Stimulated activated CD4-positive, alpha-beta T cell treated with anti-CD3 and anti-CD28 coated beads, Interleukin-15, amount 100 ng/mL, for 1 hour (primary cell): Measurements from ENCODE around the gene CLDND1.
A peak's percentile ranks its signal among the peaks of the same experiment; 100 is the strongest.

Experiments used
- DNase-seq, 2 donors: peaks; one replicate each; pipeline ENCODE4 v3.0.0-alpha.2; 2020; ENCODE audit warnings: low read depth in 1 of 2, low spot score in 1 of 2

The CLDND1 gene

DNA sequence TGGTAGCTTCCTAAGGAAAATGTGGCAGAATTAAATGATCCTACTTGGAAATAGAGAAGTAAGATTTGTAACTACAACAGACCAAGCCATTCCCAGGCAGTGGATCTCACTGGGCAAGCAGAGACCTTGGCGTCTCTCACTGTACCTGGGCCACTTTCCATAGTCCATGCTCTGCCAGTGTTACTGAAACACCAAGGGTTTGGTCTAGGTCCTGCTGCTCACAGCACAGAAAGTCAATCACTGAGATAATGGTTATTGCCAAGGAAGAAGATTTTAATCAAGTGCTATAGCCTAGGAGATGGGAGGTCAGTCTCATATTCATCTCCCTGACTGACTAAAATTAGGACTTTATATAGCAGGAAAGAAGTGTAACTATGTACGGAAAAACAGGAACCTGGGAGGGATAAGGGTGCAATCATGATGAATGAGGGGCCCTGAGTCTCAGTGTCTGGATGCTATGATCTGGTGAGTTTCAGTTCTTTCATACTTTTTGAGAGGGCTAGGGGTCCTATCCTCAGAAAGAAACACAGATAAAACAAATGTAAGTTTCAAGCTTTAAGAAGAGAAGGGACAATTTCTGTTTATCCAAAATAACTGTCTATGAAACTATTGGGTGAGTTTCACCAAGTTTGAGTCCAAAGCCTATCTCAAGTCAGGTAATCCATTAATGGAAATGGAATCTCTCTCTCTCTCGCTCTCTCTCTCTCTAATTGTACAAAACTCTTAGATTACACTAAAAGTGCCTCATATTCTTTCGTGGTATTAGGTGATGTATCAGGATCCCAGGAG is 29.7 kb upstream of the CLDND1 start:
- no peak for DNase-seq

DNA sequence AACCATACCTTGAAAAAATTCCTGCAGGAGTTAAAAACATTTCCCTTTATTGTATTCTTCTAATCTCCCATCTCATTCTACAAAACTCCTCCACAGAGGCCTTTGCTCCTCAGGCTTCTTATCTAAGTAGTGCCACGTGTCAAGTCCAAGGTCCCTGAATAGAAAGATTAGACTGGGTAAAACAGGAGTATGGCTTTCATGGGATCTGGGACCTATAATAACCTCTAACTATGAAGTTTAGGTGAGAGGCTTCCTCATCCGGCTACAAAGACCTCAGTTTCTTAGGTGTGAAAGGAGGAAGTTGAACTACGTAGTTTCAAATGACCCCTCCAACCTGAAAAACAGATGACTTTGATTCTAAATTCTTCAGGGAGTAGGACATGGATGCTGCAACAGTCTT is 29.1 kb upstream of the CLDND1 start:
- no peak for DNase-seq

DNA sequence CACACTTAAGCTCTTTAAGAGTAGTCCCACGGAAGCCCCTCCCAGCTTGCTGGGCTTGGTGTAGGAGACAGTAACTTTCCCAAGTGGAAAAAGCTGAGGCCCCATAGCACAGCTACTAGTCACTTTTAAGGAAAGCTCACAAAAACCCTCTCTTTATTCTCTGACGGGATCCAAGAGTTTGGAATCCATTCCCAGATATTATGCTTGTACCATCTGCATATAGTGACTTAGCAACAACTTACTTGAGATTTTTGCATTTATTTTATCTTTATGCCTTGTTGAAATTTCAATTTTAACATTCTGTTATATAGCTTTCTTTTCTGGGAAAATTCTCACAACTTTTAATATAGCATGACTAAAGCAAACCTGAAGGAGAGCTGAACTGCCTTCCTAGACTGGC is 28.5 kb upstream of the CLDND1 start:
- no peak for DNase-seq

DNA sequence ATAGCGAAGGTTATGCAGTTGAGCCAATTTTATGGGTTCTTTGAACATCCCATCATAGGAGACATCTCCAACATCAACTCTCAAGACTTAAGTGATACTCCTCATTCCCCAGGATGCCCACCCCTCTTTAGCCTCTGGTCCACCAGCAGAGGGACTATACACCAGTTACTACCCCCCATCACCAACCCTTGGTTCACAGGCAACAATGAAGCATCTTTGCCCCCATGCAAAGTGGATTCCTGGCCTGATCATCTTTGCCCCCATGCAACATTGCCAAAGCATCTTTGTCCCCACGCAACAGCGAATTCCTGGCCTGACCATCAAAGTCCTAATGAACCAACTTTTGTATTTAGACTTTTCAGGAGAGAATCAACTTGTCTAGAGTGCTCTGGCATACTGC is 28.1 kb upstream of the CLDND1 start:
- DNase-seq: no peak

DNA sequence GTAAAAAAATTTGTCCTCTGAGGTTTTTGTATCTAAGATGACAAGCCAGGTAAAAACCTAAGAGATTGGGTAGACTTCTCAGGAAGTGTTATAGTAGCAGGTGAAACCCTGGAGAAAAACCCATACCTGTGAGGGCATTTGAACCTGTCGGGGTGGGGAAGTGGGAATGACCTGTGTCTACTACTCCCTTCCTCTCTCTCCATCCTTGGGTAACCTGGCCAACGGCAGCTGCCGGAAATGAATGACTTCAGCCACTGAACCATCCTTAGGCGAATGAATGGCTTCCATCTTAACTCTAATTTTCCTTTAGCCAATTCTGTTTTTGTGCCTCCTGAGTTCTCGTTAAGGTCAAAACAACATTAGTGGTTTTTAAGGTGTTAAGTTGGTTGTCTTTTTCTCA is 25.8 kb upstream of the CLDND1 start:
- no peak for DNase-seq

DNA sequence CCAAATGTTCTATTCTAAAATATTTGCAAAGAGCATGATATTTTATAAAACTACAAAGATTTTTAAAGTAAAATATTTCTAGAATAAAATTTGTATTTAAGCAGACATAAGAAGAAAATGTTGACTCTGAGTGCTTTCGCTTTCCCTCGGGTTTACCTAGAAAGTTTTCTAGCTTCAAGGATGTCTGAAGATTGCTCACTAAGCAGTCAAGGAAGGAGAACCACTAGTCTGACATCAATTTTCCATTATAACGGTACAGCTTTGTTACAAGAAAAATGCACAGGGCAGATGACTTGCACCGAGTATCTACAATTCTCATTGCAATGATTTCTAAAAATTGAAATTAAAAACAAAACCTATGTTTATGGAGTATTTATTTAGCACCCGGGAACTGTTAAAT is 23.2 kb upstream of the CLDND1 start:
- DNase-seq: no peak

DNA sequence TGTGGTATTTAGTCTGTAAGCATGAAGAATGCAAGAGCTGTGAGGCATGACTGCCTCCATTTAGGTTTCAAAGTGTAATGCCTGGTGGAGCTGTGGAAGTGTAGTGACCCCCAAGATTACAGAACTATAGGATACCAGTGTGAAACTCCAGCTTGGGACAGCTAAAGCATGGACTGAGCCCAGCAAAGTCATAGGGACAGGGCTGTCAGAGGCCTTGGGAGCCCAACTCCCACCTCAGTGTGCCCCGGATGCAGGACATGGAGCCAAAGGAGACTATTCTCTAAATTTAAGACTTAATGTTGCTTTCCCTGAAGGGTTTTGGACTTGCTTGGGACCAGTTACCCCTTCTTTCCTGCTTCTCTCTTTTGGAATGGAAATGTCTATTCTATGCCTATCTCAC is 19.9 kb upstream of the CLDND1 start:
- no peak for DNase-seq

DNA sequence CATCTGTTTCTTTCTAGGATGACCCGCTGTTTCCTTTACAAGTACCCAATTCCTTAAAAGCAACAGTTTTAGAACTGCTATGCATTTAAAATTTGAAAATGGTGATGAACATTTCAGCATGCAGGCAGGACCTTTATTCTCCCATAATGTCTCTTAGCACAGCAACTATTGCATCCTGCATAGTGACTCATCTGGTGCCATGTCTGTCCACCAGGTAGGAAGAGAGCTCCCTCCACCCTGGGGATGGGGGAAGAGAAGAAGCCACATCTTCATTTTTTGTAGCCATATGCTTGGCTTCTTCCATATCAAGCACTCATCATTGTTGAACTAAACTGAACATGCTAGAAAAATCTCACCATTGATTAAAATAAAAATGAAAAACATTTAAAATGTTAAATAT is 19.0 kb upstream of the CLDND1 start:
- no peak for DNase-seq

DNA sequence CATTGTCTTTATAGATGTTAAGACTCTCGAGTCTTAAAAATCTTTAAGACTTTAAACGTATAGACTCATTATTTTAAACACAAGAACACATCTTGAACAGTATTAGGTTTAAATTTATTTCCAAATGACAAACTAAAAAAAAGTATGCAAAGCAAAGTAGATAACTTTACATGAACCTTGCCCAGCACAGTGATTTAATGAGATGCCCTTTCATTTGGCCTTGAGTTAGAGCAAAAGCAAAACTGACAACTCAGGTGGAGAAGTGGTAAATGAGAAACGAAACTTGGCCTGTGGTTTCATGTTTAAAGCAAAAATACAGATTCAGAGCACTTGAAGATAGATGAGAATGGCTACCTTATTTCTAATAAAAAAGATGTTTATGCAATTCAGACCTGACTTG is 17.6 kb upstream of the CLDND1 start:
- DNase-seq: no peak

DNA sequence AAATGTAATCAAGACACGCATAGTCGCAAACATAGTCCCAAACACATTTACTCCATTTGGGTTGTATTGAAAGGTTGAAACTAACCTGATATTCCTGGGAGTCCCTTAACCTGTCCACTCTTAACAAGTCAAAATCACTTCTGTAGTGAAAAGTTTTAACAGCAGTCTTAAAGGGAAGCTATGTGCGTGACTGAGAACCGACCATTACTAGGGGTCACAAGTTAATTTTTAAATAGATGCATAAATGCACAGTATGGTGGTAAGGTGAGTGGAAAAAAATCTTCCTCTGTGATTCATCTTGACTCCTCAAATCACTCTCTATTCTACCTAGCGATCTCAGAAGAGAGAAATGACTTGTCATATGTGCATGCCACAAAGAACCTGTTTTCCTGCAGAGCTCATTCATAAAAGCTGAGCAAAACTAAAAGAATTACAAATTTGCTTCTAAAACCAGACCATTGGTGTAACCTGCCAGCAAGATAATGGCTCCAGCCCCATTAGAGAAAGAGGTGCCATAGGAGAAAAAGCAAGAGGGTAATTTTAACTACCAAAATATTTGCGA is 13.8 kb upstream of the CLDND1 start:
- DNase-seq: no peak

DNA sequence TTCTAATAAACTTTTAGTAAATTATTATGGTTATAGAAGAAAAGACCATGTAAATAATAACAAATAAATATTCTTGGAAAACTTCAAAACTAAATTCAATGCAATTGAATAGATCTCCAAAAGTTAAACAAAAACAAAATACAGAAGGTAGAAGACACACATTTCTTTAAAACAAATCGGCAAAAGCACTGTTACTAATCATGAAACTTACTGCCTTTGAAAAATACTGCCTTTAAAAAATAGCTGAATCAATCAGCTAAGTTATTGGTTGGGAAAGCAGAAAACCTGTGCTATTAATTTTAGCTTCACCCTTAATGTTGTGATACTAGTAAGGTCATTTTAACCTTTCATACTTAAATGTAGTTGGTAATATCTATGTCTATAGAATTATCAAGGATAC is 12.0 kb upstream of the CLDND1 start:
- no peak for DNase-seq

DNA sequence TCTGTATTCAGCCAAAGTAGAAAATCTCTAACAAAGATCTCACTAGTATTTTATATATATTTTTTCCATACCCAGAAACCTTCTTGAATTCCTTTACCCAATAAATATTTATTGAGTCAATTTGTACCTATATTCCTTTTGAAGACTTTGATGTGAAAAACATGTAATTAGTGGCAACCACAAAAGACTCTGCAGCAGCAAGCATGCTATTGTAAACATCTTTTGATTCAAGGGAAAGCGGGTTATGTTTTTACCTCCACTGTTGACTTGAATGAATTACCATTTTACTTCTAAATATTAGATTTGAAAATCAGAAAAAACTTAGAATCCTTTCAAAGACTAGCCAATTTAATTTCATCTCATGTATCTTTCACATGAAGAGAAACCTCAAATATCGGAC is 11.5 kb upstream of the CLDND1 start:
- DNase-seq: no peak

DNA sequence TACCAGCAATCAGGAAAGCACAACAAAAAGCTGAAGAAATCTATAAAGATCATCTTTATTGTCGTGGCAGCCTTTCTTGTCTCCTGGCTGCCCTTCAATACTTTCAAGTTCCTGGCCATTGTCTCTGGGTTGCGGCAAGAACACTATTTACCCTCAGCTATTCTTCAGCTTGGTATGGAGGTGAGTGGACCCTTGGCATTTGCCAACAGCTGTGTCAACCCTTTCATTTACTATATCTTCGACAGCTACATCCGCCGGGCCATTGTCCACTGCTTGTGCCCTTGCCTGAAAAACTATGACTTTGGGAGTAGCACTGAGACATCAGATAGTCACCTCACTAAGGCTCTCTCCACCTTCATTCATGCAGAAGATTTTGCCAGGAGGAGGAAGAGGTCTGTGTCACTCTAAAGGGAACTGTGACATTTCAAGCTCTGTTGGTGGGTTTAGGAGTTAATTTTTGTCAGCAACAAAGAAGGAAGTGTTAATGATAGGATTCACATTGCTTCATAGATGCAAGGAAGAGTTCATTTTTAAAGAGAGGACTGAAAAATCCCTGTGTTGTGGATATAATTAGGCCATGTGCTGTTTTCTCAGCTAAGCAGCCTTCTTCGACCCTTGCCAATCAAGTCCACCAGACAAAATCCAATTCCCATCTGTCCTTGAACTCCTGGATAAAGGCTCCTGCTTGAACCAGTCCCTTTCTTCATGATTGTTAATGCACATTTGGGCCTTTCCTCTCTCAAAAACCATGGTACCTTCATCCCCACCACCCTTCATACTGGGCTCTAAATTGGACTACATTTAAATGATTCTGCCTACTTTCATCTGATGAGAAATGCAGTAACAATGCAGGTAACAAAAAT is 10.2 kb upstream of the CLDND1 start:
- DNase-seq: no peak

DNA sequence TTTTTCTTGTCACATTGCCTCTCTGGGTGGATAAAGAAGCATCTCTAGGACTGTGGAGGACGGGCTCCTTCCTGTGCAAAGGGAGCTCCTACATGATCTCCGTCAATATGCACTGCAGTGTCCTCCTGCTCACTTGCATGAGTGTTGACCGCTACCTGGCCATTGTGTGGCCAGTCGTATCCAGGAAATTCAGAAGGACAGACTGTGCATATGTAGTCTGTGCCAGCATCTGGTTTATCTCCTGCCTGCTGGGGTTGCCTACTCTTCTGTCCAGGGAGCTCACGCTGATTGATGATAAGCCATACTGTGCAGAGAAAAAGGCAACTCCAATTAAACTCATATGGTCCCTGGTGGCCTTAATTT is 9.6 kb upstream of the CLDND1 start:
- DNase-seq: no peak

DNA sequence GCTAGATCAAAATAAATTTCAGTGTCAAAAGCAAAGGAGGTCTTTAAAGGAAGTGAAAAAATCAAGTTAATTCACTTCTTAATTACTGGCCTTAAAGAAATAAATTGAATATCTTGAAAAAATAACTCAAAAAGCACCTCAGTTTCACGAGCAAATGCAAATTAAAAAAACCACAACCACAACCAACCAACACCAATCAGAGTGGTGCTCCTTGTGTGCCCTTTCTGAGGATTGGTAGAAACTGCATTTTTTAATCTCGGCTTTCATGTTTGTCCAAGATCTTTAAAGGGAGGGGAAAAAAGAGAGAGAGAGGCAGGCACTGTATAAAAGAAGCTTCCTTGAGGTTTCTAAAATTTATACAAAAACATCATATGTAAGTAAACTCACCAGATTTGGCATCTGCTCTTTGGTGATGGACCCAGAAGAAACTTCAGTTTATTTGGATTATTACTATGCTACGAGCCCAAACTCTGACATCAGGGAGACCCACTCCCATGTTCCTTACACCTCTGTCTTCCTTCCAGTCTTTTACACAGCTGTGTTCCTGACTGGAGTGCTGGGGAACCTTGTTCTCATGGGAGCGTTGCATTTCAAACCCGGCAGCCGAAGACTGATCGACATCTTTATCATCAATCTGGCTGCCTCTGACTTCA is 9.0 kb upstream of the CLDND1 start, which contains the start of gene GPR15:
Gene GPR15 (plus strand): TSS at position 357 of the 653 bp plus-strand sequence. CDS start 56 bp downstream, at position 413.
- no peak for DNase-seq

DNA sequence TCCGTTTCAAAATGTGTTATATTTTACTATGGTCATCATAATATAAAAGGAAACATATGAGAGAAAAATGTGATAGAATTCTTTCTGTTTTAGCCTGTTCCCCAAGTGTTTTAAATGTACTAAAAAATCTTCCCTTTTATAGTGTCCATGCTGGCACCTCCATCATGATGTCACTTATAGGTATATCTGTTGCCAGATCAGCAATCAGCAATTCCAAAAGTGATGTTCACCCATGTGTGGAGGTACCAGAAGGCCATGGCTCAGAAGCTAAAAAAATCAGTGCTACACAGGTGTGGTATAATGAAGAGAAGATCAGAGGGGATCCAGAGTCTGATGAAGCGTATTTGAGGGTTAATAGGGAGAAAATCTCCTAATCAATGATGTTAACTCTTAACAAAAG is 8.0 kb upstream of the CLDND1 start:
- DNase-seq: no peak

DNA sequence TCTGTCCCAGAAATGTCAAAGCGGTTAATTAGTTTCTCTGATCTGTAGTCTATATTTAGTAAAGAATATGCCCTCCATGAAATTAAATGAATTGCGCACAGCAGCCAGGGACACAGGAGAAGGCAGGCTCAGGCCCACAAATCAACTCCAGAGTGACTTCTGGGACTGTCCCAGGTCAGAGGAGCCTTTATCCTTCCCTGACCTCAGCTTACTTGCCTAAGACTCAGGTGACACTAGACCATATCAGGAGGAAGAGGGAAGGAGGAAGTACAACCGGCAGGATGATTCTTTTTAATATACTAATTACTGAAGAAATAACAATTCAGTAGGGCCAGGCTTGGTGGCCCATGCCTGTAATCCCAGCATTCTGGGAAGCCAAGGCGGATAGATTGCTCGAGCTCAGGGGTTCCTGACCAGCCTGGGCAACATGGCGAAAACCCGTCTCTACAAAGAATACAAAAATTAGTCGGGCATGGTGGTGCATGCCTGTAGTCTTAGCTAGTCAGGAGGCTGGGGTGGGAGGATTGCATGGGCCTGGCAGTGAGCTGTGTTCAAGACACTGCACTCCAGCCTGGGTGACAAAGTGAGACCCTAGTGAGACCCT is 7.3 kb upstream of the CLDND1 start:
- no peak for DNase-seq

DNA sequence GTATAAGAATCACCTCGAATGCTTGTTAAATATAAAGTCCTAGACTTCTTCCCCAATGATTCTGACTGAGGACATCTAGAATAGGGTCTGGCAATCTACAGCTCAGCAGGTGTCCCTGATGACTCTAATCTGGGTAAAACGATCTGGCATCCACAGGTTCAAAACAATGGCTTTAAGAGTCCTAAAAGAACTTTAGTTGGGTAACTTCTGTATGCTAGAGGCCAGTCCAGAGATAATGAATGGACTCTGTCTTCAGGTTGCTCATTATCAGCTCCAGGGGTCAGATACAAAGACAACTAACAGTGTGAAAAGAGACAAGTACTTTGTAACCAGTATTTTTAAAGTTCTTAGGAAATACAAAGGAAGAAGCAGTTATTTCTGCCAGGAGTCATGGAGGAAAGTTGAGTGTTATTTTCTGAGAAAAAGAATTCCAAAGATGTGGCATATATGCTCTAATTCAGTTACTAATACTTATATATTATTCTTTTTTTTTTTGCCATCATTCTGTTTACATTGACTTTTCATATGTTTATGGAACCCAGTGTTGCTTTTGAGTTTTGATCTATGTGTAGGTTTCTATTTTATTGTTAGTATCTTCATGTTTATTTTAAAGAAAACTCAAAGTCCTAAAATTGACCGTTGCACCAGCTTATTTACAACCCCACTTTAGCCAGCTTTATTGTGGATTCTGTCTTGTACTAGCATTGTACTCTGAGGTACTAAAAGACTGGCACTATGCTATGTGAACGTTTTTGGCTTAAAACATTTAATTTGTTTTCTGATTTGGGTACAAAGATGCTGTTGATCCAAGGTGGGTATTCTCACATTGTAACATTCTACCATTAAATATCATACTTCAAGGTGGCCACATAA is 6.0 kb upstream of the CLDND1 start:
- DNase-seq: no peak

DNA sequence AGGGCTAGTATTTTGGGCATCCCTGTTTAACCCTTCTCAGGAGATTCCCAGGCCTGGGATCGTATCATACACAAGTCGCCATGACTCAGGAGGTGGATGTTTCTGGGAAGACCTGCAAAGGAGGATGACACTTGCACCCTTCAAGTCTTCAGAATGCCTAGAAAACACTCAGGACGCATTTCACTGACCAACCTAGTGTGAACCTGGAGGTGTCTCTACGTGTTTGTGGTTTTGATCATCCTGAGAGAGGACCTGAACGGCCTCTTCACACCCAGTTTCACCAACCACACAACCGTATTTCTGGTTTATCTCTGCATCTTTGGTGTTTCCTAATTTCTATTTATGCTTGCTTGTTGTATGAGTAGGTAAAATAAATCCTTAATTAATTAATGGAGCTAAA is 2.8 kb upstream of the CLDND1 start:
- DNase-seq: no peak

DNA sequence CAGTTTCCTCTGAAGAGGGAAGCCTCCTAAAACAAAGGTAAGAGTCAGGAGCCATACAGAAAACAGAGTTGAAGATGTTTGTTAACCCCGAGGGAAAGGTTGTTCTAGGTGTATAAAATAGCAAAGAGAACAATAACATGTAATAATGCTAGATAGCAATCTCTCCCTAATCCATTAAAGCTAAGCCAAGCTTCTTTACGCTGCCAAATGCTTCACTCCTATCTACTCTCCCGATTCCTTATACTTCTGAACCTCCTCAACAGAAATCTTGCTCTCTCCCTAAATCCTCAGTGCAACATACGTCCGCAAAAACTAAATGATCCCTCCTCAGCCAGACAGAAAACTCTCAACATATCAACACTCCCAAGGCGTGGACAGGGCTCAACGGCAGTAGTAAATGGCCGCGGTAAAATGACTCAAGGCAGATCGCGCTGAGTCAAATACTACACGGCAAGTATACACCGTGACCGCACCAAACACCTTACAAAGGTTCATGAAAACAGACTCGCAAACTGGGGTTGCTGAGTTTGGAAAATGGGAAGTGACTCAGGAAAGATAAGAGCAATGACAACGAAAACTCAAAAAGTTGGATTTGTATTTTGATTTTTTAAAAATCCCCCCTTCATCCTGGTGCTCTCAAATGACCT is 682 bp downstream of the CLDND1 start:
- DNase-seq: peak; percentile 12 to 22
